Measurements from ENCODE around the gene UROS.

The UROS gene

DNA sequence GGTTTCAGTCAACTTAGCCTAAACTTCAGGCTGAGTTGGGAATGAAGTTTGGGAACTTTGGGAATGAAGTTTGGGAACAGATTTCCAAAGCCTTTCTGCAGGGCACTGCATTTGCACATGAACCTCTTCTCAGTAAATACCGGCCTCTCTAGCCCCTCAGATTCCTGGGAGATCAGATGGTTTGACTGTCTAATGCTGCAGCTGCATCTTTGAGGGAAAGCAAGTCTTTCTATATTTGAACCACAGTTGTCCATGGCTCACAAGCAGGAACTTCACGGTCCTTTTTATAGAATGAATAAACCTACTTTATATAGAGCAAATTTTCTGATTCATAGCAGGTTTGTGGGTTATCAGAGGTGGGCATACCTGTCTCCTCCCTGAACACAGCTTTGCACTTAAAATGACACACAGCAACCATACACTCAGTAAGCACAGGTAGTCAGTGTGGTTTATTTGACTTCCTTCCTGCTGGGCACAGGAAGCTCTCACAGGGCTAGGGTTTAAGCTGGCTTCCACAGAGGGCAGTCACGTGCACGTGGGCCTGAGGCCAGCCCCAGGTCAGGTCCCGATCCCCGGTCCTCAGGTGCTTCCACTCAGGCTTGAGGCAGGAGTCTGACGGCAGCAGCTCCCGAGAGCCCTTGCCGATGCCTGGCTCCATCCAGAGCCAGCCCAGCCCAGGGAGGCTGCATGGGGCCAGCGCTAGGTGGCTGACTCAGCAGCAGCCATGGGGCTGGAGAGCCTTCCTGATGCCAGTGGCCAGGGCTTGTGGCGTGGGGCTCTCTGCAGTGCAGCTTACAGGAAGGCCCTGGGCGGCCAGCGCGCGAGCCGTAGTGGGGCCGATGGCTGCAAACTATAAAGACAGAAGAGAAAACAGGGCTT, 34.7 kb downstream of the UROS start:
- TF ChIP-seq, protein P1, sequence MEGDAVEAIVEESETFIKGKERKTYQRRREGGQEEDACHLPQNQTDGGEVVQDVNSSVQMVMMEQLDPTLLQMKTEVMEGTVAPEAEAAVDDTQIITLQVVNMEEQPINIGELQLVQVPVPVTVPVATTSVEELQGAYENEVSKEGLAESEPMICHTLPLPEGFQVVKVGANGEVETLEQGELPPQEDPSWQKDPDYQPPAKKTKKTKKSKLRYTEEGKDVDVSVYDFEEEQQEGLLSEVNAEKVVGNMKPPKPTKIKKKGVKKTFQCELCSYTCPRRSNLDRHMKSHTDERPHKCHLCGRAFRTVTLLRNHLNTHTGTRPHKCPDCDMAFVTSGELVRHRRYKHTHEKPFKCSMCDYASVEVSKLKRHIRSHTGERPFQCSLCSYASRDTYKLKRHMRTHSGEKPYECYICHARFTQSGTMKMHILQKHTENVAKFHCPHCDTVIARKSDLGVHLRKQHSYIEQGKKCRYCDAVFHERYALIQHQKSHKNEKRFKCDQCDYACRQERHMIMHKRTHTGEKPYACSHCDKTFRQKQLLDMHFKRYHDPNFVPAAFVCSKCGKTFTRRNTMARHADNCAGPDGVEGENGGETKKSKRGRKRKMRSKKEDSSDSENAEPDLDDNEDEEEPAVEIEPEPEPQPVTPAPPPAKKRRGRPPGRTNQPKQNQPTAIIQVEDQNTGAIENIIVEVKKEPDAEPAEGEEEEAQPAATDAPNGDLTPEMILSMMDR (IDR thresholded peaks at IDR 0.05; ENCODE audit: low read depth, low read length) = no peak

DNA sequence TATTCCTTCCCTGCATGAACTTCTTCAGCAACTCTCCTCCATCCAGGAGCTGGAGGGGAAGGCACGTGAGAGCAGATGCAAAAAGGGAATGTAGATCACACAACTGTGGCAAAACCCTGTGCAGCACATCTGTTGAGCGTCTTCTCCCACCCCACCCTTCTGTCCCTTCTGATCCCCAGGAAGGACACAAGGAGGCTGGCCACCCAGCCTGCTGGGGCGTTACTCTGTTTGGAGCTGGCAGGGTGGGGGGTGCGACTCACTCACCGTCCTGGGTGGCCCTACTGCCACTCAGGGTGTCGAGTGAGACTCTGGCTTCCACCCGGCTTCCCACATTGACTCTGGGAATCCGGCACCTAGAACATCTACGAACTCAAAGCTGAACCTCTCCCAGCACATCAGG, 37.3 kb downstream of the UROS start:
- TF ChIP-seq, protein P1 (IDR thresholded peaks at IDR 0.05; ENCODE audit: low read depth, low read length) = no peak
- no peak overlapping the region for H3K4me3 ChIP-seq (ENCODE audit: low read depth, low read length)

More for the DNA sequence above, 34.7 kb downstream of the UROS start:
- H3K4me3 ChIP-seq (ENCODE audit: low read depth, low read length) = no peak overlapping the region

DNA sequence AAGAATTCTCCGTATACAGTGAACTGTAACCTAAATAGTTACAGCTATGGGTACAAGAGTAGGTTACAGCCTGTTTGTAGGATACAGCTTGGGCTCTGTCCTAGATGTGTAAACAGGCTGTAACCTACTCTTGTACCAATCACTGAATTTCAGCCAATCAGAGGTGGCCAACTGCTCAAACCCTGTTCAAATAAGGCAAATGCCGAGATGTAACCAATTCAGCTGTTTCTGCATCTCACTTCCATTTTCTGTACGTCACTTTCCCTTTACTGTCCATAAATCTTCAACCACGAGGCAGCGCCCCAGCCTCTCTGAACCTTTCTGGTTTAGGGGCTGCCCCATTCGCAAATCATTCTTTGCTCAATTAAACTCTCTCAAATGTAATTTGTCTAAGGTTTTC, 39.1 kb downstream of the UROS start:
- TF ChIP-seq, protein P1 (IDR thresholded peaks at IDR 0.05; ENCODE audit: low read depth, low read length) = no peak
- no peak overlapping the region for H3K4me3 ChIP-seq (ENCODE audit: low read depth, low read length)

DNA sequence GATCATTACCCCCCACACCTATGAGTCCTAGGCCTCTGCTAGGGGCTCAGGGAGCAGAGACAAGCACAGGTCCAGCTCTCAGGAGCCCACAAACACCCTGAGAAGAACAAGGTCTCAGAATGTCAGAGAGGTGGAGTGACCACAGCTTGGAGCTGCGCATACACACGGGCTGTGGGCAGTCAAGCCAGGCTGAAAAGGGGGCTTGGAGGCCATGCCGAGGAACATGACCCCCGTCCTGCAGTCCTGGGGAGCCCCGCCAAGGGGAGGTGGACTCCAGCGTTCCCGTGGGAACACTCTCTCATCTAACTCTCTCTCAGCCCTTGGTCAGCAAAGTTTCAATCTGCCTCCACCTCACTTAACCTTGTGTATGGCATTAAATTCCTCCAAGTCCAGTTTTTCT, 39.6 kb downstream of the UROS start:
- TF ChIP-seq, protein P1 (IDR thresholded peaks at IDR 0.05; ENCODE audit: low read depth, low read length) = no peak
- no peak overlapping the region for H3K4me3 ChIP-seq (ENCODE audit: low read depth, low read length)

DNA sequence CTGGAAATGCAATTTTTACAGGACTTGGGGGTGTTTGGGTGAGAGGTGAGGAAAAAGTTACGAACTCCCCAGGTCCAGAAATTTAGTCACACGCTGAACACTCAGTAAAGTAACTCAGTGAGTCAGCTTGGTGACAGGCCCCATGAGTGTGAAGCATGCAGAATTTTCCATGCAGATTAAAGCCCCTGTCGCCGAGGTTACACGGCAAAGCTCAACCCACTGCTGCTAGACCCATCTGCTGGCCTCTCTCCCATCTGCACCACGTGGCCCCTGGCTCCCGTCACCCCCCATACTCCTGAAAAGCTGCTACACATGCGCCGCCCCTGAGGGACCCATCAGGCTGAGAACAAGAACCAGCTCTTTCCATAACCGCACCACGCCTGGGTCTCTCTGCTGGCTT, 40.4 kb downstream of the UROS start:
- H3K4me3 ChIP-seq (ENCODE audit: low read depth, low read length) = no peak overlapping the region
- TF ChIP-seq, protein P1 (IDR thresholded peaks at IDR 0.05; ENCODE audit: low read depth, low read length) = no peak

DNA sequence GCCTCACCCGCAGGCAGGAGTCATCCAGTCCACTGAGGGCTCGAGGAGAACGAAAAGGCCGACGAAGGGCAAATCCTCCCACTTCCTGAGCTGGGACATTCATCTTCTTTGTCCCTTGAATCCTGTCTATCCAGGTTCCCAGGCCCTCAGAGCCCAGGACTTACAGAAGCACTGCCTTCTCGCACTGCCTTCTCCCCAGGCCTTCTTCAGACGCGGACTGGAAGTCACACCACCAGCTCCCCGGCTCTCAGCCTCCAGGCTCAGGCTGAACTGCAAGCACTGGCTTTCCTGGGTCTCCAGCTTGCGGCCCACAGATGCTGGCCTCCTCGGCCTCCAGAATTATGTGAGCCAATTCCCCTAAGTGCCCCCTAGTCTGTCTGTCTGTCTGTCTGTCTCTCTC, 41.0 kb downstream of the UROS start:
- TF ChIP-seq, protein P1 (IDR thresholded peaks at IDR 0.05; ENCODE audit: low read depth, low read length) = no peak
- no peak overlapping the region for H3K4me3 ChIP-seq (ENCODE audit: low read depth, low read length)

DNA sequence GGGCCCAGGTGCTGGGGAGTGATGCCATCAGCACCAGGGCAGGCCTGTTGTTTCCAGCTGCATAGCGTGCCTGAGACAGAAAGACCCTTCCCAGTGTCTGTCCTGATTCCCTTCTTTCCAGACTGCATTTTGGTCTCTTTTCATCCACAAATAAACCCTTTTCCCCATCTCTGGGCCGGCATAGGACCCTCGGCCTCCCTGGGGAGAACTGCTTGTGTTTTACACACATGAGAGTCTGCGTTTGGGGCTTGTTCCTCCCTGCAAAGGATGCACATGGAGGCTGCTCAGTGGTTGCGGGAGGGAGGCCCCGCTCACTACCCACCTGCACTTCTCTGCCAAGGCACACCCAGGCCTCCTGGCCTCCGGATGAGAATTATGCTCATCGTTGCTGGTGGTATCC, 41.7 kb downstream of the UROS start:
- TF ChIP-seq, protein P1 (IDR thresholded peaks at IDR 0.05; ENCODE audit: low read depth, low read length) = no peak
- H3K4me3 ChIP-seq (ENCODE audit: low read depth, low read length) = no peak overlapping the region

Data from WI38 (cell line).